DND-41 (cell line): ENCODE measurements around the gene TMEM164.

Experiments
- EZH2 ChIP-seq: IDR thresholded peaks from 3 replicates; pipeline ENCODE4 v1.6.1; 2012; ENCODE audit warnings: borderline replicate concordance, low read depth, mild to moderate bottlenecking, moderate library complexity, low read length, inconsistent platforms; ENCODE audit not compliant: severe bottlenecking
- TF ChIP-seq, protein P1 (sequence below): IDR thresholded peaks from 2 replicates; pipeline ENCODE4 v1.5.1; 2012; ENCODE audit warnings: borderline replicate concordance, low read length, moderate library complexity, mild to moderate bottlenecking; ENCODE audit not compliant: poor library complexity, severe bottlenecking; ENCODE audit errors: extremely low read depth

DNA sequence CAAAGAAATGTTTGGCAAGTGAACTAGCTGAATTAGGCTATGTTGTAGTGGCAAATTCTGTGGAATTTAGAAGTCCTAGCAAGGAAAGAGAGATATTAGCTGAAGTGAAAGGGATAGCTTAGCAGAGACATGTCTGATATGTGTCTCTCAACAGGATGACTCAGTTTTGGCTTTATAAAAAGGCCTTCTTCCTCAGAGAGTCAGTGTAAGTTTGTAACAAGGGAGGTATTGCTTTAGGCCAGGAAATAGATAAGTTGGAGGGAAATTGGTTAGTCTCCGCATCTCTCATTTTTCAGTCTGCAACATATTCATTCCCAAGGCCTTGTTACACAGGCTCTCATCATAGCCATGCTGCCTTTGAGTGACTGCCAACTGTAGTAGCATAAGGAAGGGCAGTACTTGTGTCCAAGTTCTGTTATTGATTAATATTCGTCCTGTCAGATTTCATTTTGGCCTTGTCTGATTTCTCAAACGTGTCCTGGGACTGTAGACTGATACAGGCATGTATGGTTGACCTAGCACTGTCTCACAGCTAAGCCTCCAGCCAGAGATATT, 4.0 kb downstream of the TMEM164 start:
- TF ChIP-seq, protein P1, sequence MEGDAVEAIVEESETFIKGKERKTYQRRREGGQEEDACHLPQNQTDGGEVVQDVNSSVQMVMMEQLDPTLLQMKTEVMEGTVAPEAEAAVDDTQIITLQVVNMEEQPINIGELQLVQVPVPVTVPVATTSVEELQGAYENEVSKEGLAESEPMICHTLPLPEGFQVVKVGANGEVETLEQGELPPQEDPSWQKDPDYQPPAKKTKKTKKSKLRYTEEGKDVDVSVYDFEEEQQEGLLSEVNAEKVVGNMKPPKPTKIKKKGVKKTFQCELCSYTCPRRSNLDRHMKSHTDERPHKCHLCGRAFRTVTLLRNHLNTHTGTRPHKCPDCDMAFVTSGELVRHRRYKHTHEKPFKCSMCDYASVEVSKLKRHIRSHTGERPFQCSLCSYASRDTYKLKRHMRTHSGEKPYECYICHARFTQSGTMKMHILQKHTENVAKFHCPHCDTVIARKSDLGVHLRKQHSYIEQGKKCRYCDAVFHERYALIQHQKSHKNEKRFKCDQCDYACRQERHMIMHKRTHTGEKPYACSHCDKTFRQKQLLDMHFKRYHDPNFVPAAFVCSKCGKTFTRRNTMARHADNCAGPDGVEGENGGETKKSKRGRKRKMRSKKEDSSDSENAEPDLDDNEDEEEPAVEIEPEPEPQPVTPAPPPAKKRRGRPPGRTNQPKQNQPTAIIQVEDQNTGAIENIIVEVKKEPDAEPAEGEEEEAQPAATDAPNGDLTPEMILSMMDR = no peak
- no peak for TF ChIP-seq EZH2
